IMR-90 (cell line): Measurements from ENCODE around the gene POLR3K.

Source experiments
- BHLHE40 ChIP-seq: fragments of 150-350 bp; IDR thresholded peaks from 2 replicates; pipeline ENCODE4 v1.6.1; 2016; ENCODE audit warnings: mild to moderate bottlenecking, low read depth, low read length
- CEBPB ChIP-seq: IDR thresholded peaks from 2 replicates; pipeline ENCODE4 v1.6.1; 2012; ENCODE audit warnings: low read depth, low read length, improper control_type of control experiment
- FOS ChIP-seq: fragments of 150-350 bp; IDR thresholded peaks from 2 replicates; pipeline ENCODE4 v1.6.1; 2016; ENCODE audit warnings: low read depth, low read length
- MAZ ChIP-seq: IDR thresholded peaks from 2 replicates; pipeline ENCODE4 v1.6.1; 2012; ENCODE audit warnings: low read depth, mild to moderate bottlenecking, low read length, improper control_type of control experiment, moderate library complexity, borderline replicate concordance
- POLR2A ChIP-seq: IDR thresholded peaks from 2 replicates; pipeline ENCODE4 v1.6.1; 2012; ENCODE audit warnings: mild to moderate bottlenecking, low read depth, low read length
- RAD21 ChIP-seq: IDR thresholded peaks from 2 replicates; pipeline ENCODE4 v1.6.1; 2012; ENCODE audit warnings: low read length, improper control_type of control experiment
- SMC3 ChIP-seq: fragments of 150-350 bp; IDR thresholded peaks from 2 replicates; pipeline ENCODE4 v1.6.1; 2016; ENCODE audit warnings: low read depth, mild to moderate bottlenecking, antibody characterized with exemption, low read length, moderate library complexity
- USF2 ChIP-seq: fragments of 150-350 bp; IDR thresholded peaks from 2 replicates; pipeline ENCODE4 v1.6.1; 2017; ENCODE audit warnings: mild to moderate bottlenecking, antibody characterized with exemption, low read length, low read depth
- TF ChIP-seq, protein P1 (sequence below): conservative IDR thresholded peaks from 2 replicates; pipeline ENCODE4 v1.5.1; 2012; ENCODE audit warnings: mild to moderate bottlenecking, low read depth, low read length, improper control_type of control experiment

GRCh38 chr16:45454-45853 is 8.0 kb downstream of the POLR3K start:
- TF ChIP-seq, protein P1, sequence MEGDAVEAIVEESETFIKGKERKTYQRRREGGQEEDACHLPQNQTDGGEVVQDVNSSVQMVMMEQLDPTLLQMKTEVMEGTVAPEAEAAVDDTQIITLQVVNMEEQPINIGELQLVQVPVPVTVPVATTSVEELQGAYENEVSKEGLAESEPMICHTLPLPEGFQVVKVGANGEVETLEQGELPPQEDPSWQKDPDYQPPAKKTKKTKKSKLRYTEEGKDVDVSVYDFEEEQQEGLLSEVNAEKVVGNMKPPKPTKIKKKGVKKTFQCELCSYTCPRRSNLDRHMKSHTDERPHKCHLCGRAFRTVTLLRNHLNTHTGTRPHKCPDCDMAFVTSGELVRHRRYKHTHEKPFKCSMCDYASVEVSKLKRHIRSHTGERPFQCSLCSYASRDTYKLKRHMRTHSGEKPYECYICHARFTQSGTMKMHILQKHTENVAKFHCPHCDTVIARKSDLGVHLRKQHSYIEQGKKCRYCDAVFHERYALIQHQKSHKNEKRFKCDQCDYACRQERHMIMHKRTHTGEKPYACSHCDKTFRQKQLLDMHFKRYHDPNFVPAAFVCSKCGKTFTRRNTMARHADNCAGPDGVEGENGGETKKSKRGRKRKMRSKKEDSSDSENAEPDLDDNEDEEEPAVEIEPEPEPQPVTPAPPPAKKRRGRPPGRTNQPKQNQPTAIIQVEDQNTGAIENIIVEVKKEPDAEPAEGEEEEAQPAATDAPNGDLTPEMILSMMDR, result no peak
- TF ChIP-seq CEBPB (no peak), SMC3 (no peak), POLR2A (no peak), RAD21 (no peak), FOS (no peak), BHLHE40 (no peak), USF2 (no peak), MAZ (no peak)
